K562 (cell line): Measurements from ENCODE around the gene SLC29A2.

Experiments
- GTF2F1 ChIP-seq: IDR thresholded peaks from 2 replicates; pipeline ENCODE4 v1.6.1; 2011; ENCODE audit warnings: low read depth, low read length, improper control_type of control experiment
- NELFE ChIP-seq: IDR thresholded peaks from 2 replicates; pipeline ENCODE4 v1.6.1; 2011; ENCODE audit warnings: mild to moderate bottlenecking; ENCODE audit not compliant: insufficient read depth, insufficient read length

- TF ChIP-seq NELFE = no peak
- no peak for TF ChIP-seq GTF2F1
Measured at GRCh38 chr11:66362481-66363147, 8.9 kb downstream of the SLC29A2 start.
